ENCODE data around the gene SLC35G2.
"Not testable (repeated sequence)": the region's sequence is repeated elsewhere in the genome, so short reads cannot be mapped to it uniquely, and the experiment has no call there.

The SLC35G2 gene

GRCh38 chr3:136818769-136819391, at the start of gene SLC35G2:
Gene SLC35G2 (plus strand): TSS chr3:136819126. CDS start chr3:136854461, 35,335 bp downstream.
- DNase-seq (ENCODE audit: insufficient read length, low spot score), result no peak
- no peak for TF ChIP-seq POLR2A (IDR thresholded peaks at IDR 0.05; ENCODE audit: low read depth, low read length)
- no peak for FAIRE-seq

GRCh38 chr3:136772709-136773108, 46.2 kb upstream of the SLC35G2 start:
- DNase-seq (ENCODE audit: insufficient read length, low spot score), result no peak
- FAIRE-seq, result peak; percentile 85
- TF ChIP-seq POLR2A (IDR thresholded peaks at IDR 0.05; ENCODE audit: low read depth, low read length), result no peak

GRCh38 chr3:136778865-136779264, 40.1 kb upstream of the SLC35G2 start:
- DNase-seq (ENCODE audit: insufficient read length, low spot score) (no peak), FAIRE-seq (no peak)
- TF ChIP-seq POLR2A (IDR thresholded peaks at IDR 0.05; ENCODE audit: low read depth, low read length), result no peak

- DNase-seq (ENCODE audit: insufficient read length, low spot score), result no peak
These were observed 38.2 kb upstream of the SLC35G2 start for GRCh38 chr3:136780741-136781140.

GRCh38 chr3:136783708-136784191, 35.2 kb upstream of the SLC35G2 start:
- FAIRE-seq (no peak), DNase-seq (ENCODE audit: insufficient read length, low spot score) (no peak)
- TF ChIP-seq POLR2A (IDR thresholded peaks at IDR 0.05; ENCODE audit: low read depth, low read length), result no peak

More at GRCh38 chr3:136780741-136781140, 38.2 kb upstream of the SLC35G2 start:
- no peak for TF ChIP-seq POLR2A (IDR thresholded peaks at IDR 0.05; ENCODE audit: low read depth, low read length)
- FAIRE-seq, result no peak

GRCh38 chr3:136787349-136787748, 31.6 kb upstream of the SLC35G2 start:
- DNase-seq (ENCODE audit: insufficient read length, low spot score) (no peak), FAIRE-seq (no peak)
- TF ChIP-seq POLR2A (IDR thresholded peaks at IDR 0.05; ENCODE audit: low read depth, low read length), result no peak

GRCh38 chr3:136788154-136788553, 30.8 kb upstream of the SLC35G2 start:
- FAIRE-seq, result no peak
- TF ChIP-seq POLR2A (IDR thresholded peaks at IDR 0.05; ENCODE audit: low read depth, low read length), result no peak
- no peak for DNase-seq (ENCODE audit: insufficient read length, low spot score)

- FAIRE-seq (no peak), DNase-seq (ENCODE audit: insufficient read length, low spot score) (no peak)
- no peak for TF ChIP-seq POLR2A (IDR thresholded peaks at IDR 0.05; ENCODE audit: low read depth, low read length)
These were observed 28.9 kb upstream of the SLC35G2 start for GRCh38 chr3:136789976-136790375.

GRCh38 chr3:136790786-136791185, 28.1 kb upstream of the SLC35G2 start:
- no peak for TF ChIP-seq POLR2A (IDR thresholded peaks at IDR 0.05; ENCODE audit: low read depth, low read length)
- FAIRE-seq, result no peak
- DNase-seq (ENCODE audit: insufficient read length, low spot score), result no peak

GRCh38 chr3:136792556-136793330, 26.2 kb upstream of the SLC35G2 start:
- no peak for FAIRE-seq
- no peak for DNase-seq (ENCODE audit: insufficient read length, low spot score)
- TF ChIP-seq POLR2A (IDR thresholded peaks at IDR 0.05; ENCODE audit: low read depth, low read length), result no peak

GRCh38 chr3:136801146-136801545, 17.8 kb upstream of the SLC35G2 start:
- DNase-seq (ENCODE audit: insufficient read length, low spot score); FAIRE-seq: not testable (repeated sequence)

- no peak for DNase-seq (ENCODE audit: insufficient read length, low spot score)
- no peak for TF ChIP-seq POLR2A (IDR thresholded peaks at IDR 0.05; ENCODE audit: low read depth, low read length)
- FAIRE-seq, result peak; percentile 71
These were observed 16.4 kb upstream of the SLC35G2 start for GRCh38 chr3:136802481-136802996.

GRCh38 chr3:136804141-136804540, 14.8 kb upstream of the SLC35G2 start:
- DNase-seq (ENCODE audit: insufficient read length, low spot score) (no peak), FAIRE-seq (no peak)
- no peak for TF ChIP-seq POLR2A (IDR thresholded peaks at IDR 0.05; ENCODE audit: low read depth, low read length)

- peak; percentile 48 for FAIRE-seq
- TF ChIP-seq POLR2A (IDR thresholded peaks at IDR 0.05; ENCODE audit: low read depth, low read length), result no peak
- no peak for DNase-seq (ENCODE audit: insufficient read length, low spot score)
These were observed 14.1 kb upstream of the SLC35G2 start for GRCh38 chr3:136804813-136805212.

- FAIRE-seq (no peak), DNase-seq (ENCODE audit: insufficient read length, low spot score) (no peak)
- TF ChIP-seq POLR2A (IDR thresholded peaks at IDR 0.05; ENCODE audit: low read depth, low read length), result no peak
These were observed 13.1 kb upstream of the SLC35G2 start for GRCh38 chr3:136805795-136806194.

Data from H54 (cell line).